OCI-LY7 (cell line): ENCODE data around the gene CYP3A7. TPM values are rescaled to one million over a fixed set of nuclear protein-coding genes. Genes with fewer than 3 reads are reported as not detected.

Experiments
- BruUV-seq: library from RNA; stranded (reverse); fragments of 400-500 nt; replicated peaks from 2 replicates; lab custom pipeline; 2021; lab: Mats Ljungman, UMichigan
- CTCF ChIA-PET: fragments of 300-600 bp; sonication (Branson Sonifier 250); formaldehyde crosslinking; loops from one replicate; lab custom pipeline; 2022; ENCODE audit warnings: antibody characterized with exemption; ENCODE audit not compliant: unreplicated experiment; lab: Charles Lee
- POLR2A ChIA-PET: fragments of 300-600 bp; sonication (Branson Sonifier 250); formaldehyde crosslinking; loops from one replicate; lab custom pipeline; 2022; ENCODE audit warnings: antibody characterized with exemption; lab: Charles Lee
- DNase-seq: peaks from one replicate; pipeline ENCODE4 v3.0.0-alpha.2; 2015; ENCODE audit warnings: low spot score
- H2AFZ ChIP-seq: fragments of 200-600 bp; sonication (generic), shearing (Covaris generic); 2 replicates; pipeline ENCODE4 v1.6.1; 2014; ENCODE audit warnings: mild to moderate bottlenecking, antibody characterized with exemption, low read length, moderate library complexity
- H3K27ac ChIP-seq: fragments of 200-600 bp; sonication (generic); 2 replicates; pipeline ENCODE4 v1.5.1; 2014; ENCODE audit warnings: mixed run types, low read depth, mild to moderate bottlenecking, moderate library complexity, low read length, inconsistent platforms; ENCODE audit not compliant: poor library complexity, severe bottlenecking
- H3K36me3 ChIP-seq: fragments of 200-600 bp; sonication (generic); 2 replicates; pipeline ENCODE4 v1.6.1; 2014; ENCODE audit warnings: mild to moderate bottlenecking, antibody characterized with exemption, low read length, moderate library complexity, mixed read lengths; ENCODE audit not compliant: insufficient read depth
- H3K4me1 ChIP-seq: fragments of 200-600 bp; sonication (generic); 2 replicates; pipeline ENCODE4 v1.5.1; 2014; ENCODE audit warnings: mild to moderate bottlenecking, low read length; ENCODE audit not compliant: insufficient read depth, poor library complexity, severe bottlenecking
- H3K4me2 ChIP-seq: fragments of 200-600 bp; sonication (generic); 2 replicates; pipeline ENCODE4 v1.6.1; 2014; ENCODE audit warnings: mild to moderate bottlenecking, low read length
- H3K4me3 ChIP-seq: fragments of 200-600 bp; sonication (generic); 2 replicates; pipeline ENCODE4 v1.5.1; 2014; ENCODE audit warnings: mild to moderate bottlenecking, low read depth, low read length; ENCODE audit not compliant: poor library complexity, severe bottlenecking
- H3K79me2 ChIP-seq: fragments of 200-600 bp; sonication (generic); 2 replicates; pipeline ENCODE4 v1.6.1; 2016; ENCODE audit warnings: low read depth, mild to moderate bottlenecking, low read length, moderate library complexity, mixed read lengths; ENCODE audit not compliant: insufficient read depth
- H3K9me2 ChIP-seq: fragments of 200-600 bp; sonication (generic); 2 replicates; pipeline ENCODE4 v1.6.1; 2016; ENCODE audit warnings: mild to moderate bottlenecking, low read length, mixed read lengths; ENCODE audit not compliant: insufficient read depth
- H3K9me3 ChIP-seq: fragments of 200-600 bp; sonication (generic); 2 replicates; pipeline ENCODE4 v1.6.1; 2014; ENCODE audit warnings: mild to moderate bottlenecking, mixed run types, low read length, mixed read lengths
- H4K20me1 ChIP-seq: fragments of 200-600 bp; sonication (generic); 2 replicates; pipeline ENCODE4 v1.6.1; 2014; ENCODE audit warnings: mild to moderate bottlenecking, antibody characterized with exemption, low read length, moderate library complexity, mixed read lengths; ENCODE audit not compliant: insufficient read depth
- CTCF ChIP-seq: fragments of 200-600 bp; sonication (generic); conservative IDR thresholded peaks from 2 replicates; pipeline ENCODE4 v1.5.1; 2014; ENCODE audit warnings: mild to moderate bottlenecking, antibody characterized with exemption, low read length, moderate library complexity, mixed read lengths
- EZH2phosphoT487 ChIP-seq: fragments of 200-600 bp; sonication (generic); IDR thresholded peaks from 2 replicates; pipeline ENCODE4 v1.6.1; 2018; ENCODE audit warnings: low read depth, borderline replicate concordance, mild to moderate bottlenecking, mixed run types, antibody characterized with exemption, low read length, moderate library complexity, mixed read lengths
- intact Hi-C: fragments of 100-400 bp; cut with micrococcal nuclease; formaldehyde crosslinking; loops from one replicate; pipeline ENCODE4 v1.10.0; 2022; ENCODE audit not compliant: unreplicated experiment
- total RNA-seq, 2 experiments: library from RNA; depleted of rRNA in 1 of 2; stranded (reverse); fragments of >200 nt in 1 of 2; shearing (Covaris generic) in 1 of 2; gene quantifications; 2 replicates each; pipeline ENCODE4 v1.2.3, GENCODE V29; 2014 to 2022

Gene CYP3A7
- total RNA-seq, 2 experiments from 2014 or later = not detected

- BruUV-seq = no TSS peak
Measured at GRCh38 chr7:99740573-99741440, 5.8 kb upstream of the CYP3A7 start.

GRCh38 chr7:99739699-99740572 is 4.9 kb upstream of the CYP3A7 start:
- Histone ChIP-seq H3K4me1 (no peaks in the 10 kb centered on the region), H3K36me3 (no peaks in the 10 kb centered on the region), H3K9me3 (no peaks in the 10 kb centered on the region), H4K20me1 (no peaks in the 10 kb centered on the region), H3K4me3 (no peak overlapping the region), H3K27ac (no peak overlapping the region), H3K4me2 (no peak overlapping the region), H3K79me2 (no peaks in the 10 kb centered on the region), H2AFZ (no peak overlapping the region), H3K9me2 (no peaks in the 10 kb centered on the region)
- no peak for TF ChIP-seq CTCF
- no peak for TF ChIP-seq EZH2phosphoT487
- CTCF ChIA-PET = no interaction called here
- intact Hi-C loops = no loop called here
- POLR2A ChIA-PET = no interaction called here
- no peak for DNase-seq
- BruUV-seq = no TSS peak

More at GRCh38 chr7:99740573-99741440, 5.8 kb upstream of the CYP3A7 start:
- TF ChIP-seq CTCF (no peak), EZH2phosphoT487 (no peak)
- no peaks in the 10 kb centered on the region for H3K79me2 ChIP-seq
- H2AFZ ChIP-seq = no peak overlapping the region
- H3K27ac ChIP-seq = no peak overlapping the region
- no peak overlapping the region for H3K4me3 ChIP-seq
- DNase-seq = no peak
- H3K36me3 ChIP-seq = no peaks in the 10 kb centered on the region
- intact Hi-C loops = no loop called here
- H3K9me3 ChIP-seq = no peaks in the 10 kb centered on the region
- no peaks in the 10 kb centered on the region for H3K9me2 ChIP-seq
- H3K4me1 ChIP-seq = no peaks in the 10 kb centered on the region
- ChIA-PET CTCF (no interaction called here), POLR2A (no interaction called here)
- H3K4me2 ChIP-seq = no peak overlapping the region
- H4K20me1 ChIP-seq = no peaks in the 10 kb centered on the region
